Breast epithelium (tissue), 3 donors: ENCODE data around the gene DDX47.

Source experiments
- POLR2A ChIP-seq: fragments of 450-650 bp; IDR thresholded peaks from one replicate; pipeline ENCODE4 v1.6.1; 2016; ENCODE audit warnings: antibody characterized with exemption, mild to moderate bottlenecking, moderate library complexity
- TF ChIP-seq, protein P1 (sequence below), 3 donors: fragments of 450-650 bp; IDR thresholded peaks; one replicate each; pipeline ENCODE4 v1.5.1; 2016 to 2017; ENCODE audit warnings: antibody characterized with exemption in 3 of 3, mild to moderate bottlenecking in 3 of 3, moderate library complexity in 3 of 3

DNA sequence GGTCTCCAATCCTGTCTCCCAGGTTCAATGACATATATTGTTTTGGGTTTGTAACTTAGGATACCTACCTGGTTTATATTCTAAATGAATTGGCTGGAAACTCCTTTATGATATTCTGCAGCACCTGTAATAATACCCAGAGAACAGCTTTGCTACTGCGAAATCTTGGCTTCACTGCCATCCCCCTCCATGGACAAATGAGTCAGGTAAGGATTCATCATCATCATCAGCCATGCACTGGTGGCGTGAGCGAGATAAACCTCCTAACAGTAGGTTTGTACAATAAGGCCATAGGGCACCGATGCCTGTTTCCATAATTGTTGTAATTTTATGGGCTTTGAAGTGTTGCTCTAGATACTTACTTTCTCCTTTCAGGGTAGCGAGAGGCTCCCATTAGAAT is 10.7 kb downstream of the DDX47 start:
- TF ChIP-seq, protein P1, sequence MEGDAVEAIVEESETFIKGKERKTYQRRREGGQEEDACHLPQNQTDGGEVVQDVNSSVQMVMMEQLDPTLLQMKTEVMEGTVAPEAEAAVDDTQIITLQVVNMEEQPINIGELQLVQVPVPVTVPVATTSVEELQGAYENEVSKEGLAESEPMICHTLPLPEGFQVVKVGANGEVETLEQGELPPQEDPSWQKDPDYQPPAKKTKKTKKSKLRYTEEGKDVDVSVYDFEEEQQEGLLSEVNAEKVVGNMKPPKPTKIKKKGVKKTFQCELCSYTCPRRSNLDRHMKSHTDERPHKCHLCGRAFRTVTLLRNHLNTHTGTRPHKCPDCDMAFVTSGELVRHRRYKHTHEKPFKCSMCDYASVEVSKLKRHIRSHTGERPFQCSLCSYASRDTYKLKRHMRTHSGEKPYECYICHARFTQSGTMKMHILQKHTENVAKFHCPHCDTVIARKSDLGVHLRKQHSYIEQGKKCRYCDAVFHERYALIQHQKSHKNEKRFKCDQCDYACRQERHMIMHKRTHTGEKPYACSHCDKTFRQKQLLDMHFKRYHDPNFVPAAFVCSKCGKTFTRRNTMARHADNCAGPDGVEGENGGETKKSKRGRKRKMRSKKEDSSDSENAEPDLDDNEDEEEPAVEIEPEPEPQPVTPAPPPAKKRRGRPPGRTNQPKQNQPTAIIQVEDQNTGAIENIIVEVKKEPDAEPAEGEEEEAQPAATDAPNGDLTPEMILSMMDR (IDR thresholded peaks at IDR 0.05) = no peak
- no peak for TF ChIP-seq POLR2A
